Ovary (tissue), 9 donors: ENCODE data around the gene HIVEP3. TPM values are rescaled to one million over a fixed set of nuclear protein-coding genes. Genes with fewer than 3 reads are reported as not detected.

ENCODE experiments used
- DNase-seq, 5 donors: peaks; one replicate each; pipeline ENCODE4 v3.0.0-alpha.2; 2019 to 2020
- H3K27ac ChIP-seq, 2 donors: fragments of 200-600 bp; one replicate each; pipeline versions ENCODE4 v1.5.1 to v1.8.0; 2019 to 2022
- H3K27me3 ChIP-seq: fragments of 200-600 bp; one replicate; pipeline ENCODE4 v1.8.0; 2022
- H3K36me3 ChIP-seq: fragments of 200-600 bp; sonication (generic); one replicate; pipeline ENCODE4 v1.5.1; 2019
- H3K4me1 ChIP-seq: one replicate; pipeline ENCODE4 v1.8.1; 2013; ENCODE audit warnings: mild to moderate bottlenecking, moderate library complexity; ENCODE audit not compliant: insufficient read depth
- H3K4me3 ChIP-seq: fragments of 200-600 bp; sonication (generic); one replicate; pipeline ENCODE4 v1.5.1; 2017
- H3K9me3 ChIP-seq, 2 donors: fragments of 200-600 bp in 1 of 2; sonication (generic) in 1 of 2; one replicate each; pipeline versions ENCODE4 v1.5.1 to v1.8.1; 2013 to 2019; ENCODE audit warnings: mild to moderate bottlenecking in 1 of 2, moderate library complexity in 1 of 2
- CTCF ChIP-seq, 3 donors: fragments of 450-650 bp in 2 of 3; fragments of 200-600 bp in 1 of 3; IDR thresholded peaks; one replicate each; pipeline versions ENCODE4 v1.5.1 to v1.8.0; 2016 to 2022; ENCODE audit warnings: antibody characterized with exemption in 3 of 3, mild to moderate bottlenecking in 1 of 3
- EP300 ChIP-seq: sonication (generic); formaldehyde crosslinking; IDR thresholded peaks from one replicate; pipeline ENCODE4 v1.6.1; 2017; ENCODE audit warnings: antibody characterized with exemption
- POLR2A ChIP-seq: fragments of 450-650 bp; IDR thresholded peaks from one replicate; pipeline ENCODE4 v1.6.1; 2017; ENCODE audit warnings: antibody characterized with exemption, mild to moderate bottlenecking, moderate library complexity
- WGBS, 3 donors: extraction: QIAGEN DNeasy Blood & Tissue Kit in 1 of 3; methylation state at CpG; one replicate each; pipeline versions ENCODE4 v1.1.5 to v1.1.7; 2013 to 2017; 5-methylcytosine and 5-hydroxymethylcytosine counted together
- intact Hi-C, 4 donors: fragments of 100-400 bp; cut with DNase I; formaldehyde crosslinking; loops; one replicate each; pipeline versions ENCODE4 v1.11.0 to v1.15.1; 2022 to 2023
- polyA plus RNA-seq, 2 donors: library from polyadenylated mRNA; stranded (reverse); fragments of 200-250 nt in 1 of 2; fragments of 350-450 nt in 1 of 2; fragmentation: Illumina TruSeq in 1 of 2; extraction: RNeasy Lipid Tissue Mini Kit (QIAGEN cat#74804) in 1 of 2; gene quantifications; one replicate each; pipeline ENCODE4 v1.2.3, GENCODE V29; 2013 to 2014
- total RNA-seq, 7 donors: library from RNA; depleted of rRNA in 2 of 7; stranded (reverse); fragments of >200 nt in 2 of 7; fragmentation: NEBNext Ultra II Directional in 3 of 7; extraction: Animal tissue kit (Norgen Biotek cat#: 25700) in 3 of 7; gene quantifications; one replicate each; pipeline versions ENCODE4 v1.1.0 to v1.2.4, GENCODE V29; 2016 to 2023
- donor health status: DM: no; HTN: no; CAD: no; lungs with moderate emphysema.
- donor health status: DM: no; HTN: no; CAD: no.
- donor health status: Bipolar disorder and iron deficiency.
- donor health status: DM: yes; HTN: yes; CAD: no.
- donor health status: DM: no; HTN: no; CAD: no.
- donor health status: DM: yes; HTN: yes; CAD: no.

Gene HIVEP3
- total and polyA plus RNA-seq, 9 donors: 3.0 to 7.5 (median 5.2) TPM

GRCh38 chr1:41622402-41622801 lies 296.3 kb downstream of the HIVEP3 start:
- no peaks in the 10 kb centered on the region for H3K36me3 ChIP-seq
- WGBS, 3 donors: 30 to 41% (median 32%) methylated on average over 8 of the region's 8 CpGs
- TF ChIP-seq POLR2A (no peak), EP300 (no peak), CTCF (IDR thresholded peaks at IDR 0.05) (no peak)
- DNase-seq: no peak
- no peaks in the 10 kb centered on the region for H3K9me3 ChIP-seq
- H3K27ac ChIP-seq: no peak overlapping the region
- no peaks in the 10 kb centered on the region for H3K4me1 ChIP-seq
- H3K27me3 ChIP-seq: no peaks in the 10 kb centered on the region
- no peak overlapping the region for H3K4me3 ChIP-seq
- intact Hi-C loops: no loop called here

GRCh38 chr1:41621791-41622190 lies 296.9 kb downstream of the HIVEP3 start:
- Histone ChIP-seq H3K4me1 (no peaks in the 10 kb centered on the region), H3K27me3 (no peaks in the 10 kb centered on the region), H3K4me3 (no peak overlapping the region), H3K9me3 (no peaks in the 10 kb centered on the region), H3K36me3 (no peaks in the 10 kb centered on the region), H3K27ac (no peak overlapping the region)
- WGBS, 3 donors: 92 to 100% (median 100%) methylated on average over 1 of the region's 1 CpG
- intact Hi-C loops: no loop called here
- TF ChIP-seq EP300 (no peak), CTCF (IDR thresholded peaks at IDR 0.05) (no peak), POLR2A (no peak)
- DNase-seq: no peak

GRCh38 chr1:41621256-41621655 lies 297.5 kb downstream of the HIVEP3 start:
- Histone ChIP-seq H3K27ac (no peak overlapping the region), H3K4me3 (no peak overlapping the region), H3K4me1 (no peaks in the 10 kb centered on the region), H3K9me3 (no peaks in the 10 kb centered on the region), H3K36me3 (no peaks in the 10 kb centered on the region), H3K27me3 (no peaks in the 10 kb centered on the region)
- no peak for TF ChIP-seq EP300
- TF ChIP-seq CTCF (IDR thresholded peaks at IDR 0.05): no peak
- no peak for TF ChIP-seq POLR2A
- intact Hi-C loops: no loop called here
- 87 to 96% (median 95%) methylated on average over 5 of the region's 5 CpGs for WGBS, 3 donors
- no peak for DNase-seq

- Histone ChIP-seq H3K27me3 (no peaks in the 10 kb centered on the region), H3K36me3 (no peaks in the 10 kb centered on the region), H3K4me1 (no peaks in the 10 kb centered on the region), H3K4me3 (no peak overlapping the region), H3K27ac (no peak overlapping the region), H3K9me3 (no peaks in the 10 kb centered on the region)
- TF ChIP-seq CTCF (IDR thresholded peaks at IDR 0.05) (no peak), POLR2A (no peak), EP300 (no peak)
- WGBS, 3 donors: 90 to 92% (median 90%) methylated on average over 9 of the region's 9 CpGs
- intact Hi-C loops: no loop called here
- DNase-seq: no peak
Observed at GRCh38 chr1:41620365-41621169, 298.2 kb downstream of the HIVEP3 start.
